SK-N-MC (cell line): ENCODE measurements around the gene KIDINS220.
A peak's percentile ranks its signal among the peaks of the same experiment; 100 is the strongest.

Source experiments
- DNase-seq: peaks from one replicate; pipeline ENCODE4 v3.0.0-alpha.2; 2011; ENCODE audit warnings: low read depth, low spot score
- H3K27ac ChIP-seq: fragments of 200-600 bp; sonication (generic); 2 replicates; pipeline ENCODE4 v1.5.1; 2016; ENCODE audit warnings: mixed run types
- H3K36me3 ChIP-seq: fragments of 200-600 bp; sonication (generic); 2 replicates; pipeline ENCODE4 v1.6.1; 2017; ENCODE audit warnings: antibody characterized with exemption, low read length, mixed read lengths; ENCODE audit not compliant: insufficient read depth
- H3K4me3 ChIP-seq: fragments of 200-600 bp; sonication (generic); 2 replicates; pipeline ENCODE4 v1.5.1; 2016
- H3K9ac ChIP-seq: fragments of 200-600 bp; sonication (generic); 2 replicates; pipeline ENCODE4 v1.8.0; 2017; ENCODE audit warnings: mixed run types, mixed read lengths; ENCODE audit not compliant: insufficient read length
- H3K9me3 ChIP-seq: fragments of 200-600 bp; sonication (generic); 2 replicates; pipeline ENCODE4 v1.6.1; 2017; ENCODE audit warnings: low read depth, mild to moderate bottlenecking, antibody characterized with exemption, low read length, moderate library complexity, mixed read lengths
- EZH2 ChIP-seq: fragments of 200-600 bp; sonication (generic); IDR thresholded peaks from one replicate; pipeline ENCODE4 v1.6.1; 2017; ENCODE audit warnings: antibody characterized with exemption
- FOXP2 ChIP-seq: optimal IDR thresholded peaks from 2 replicates; pipeline ENCODE3; 2011; ENCODE audit warnings: mild to moderate bottlenecking, moderate library complexity; ENCODE audit not compliant: insufficient read depth; ENCODE audit errors: extremely low read length, control extremely low read depth
- POLR2AphosphoS5 ChIP-seq: IDR thresholded peaks from 2 replicates; pipeline ENCODE4 v1.6.1; 2012; ENCODE audit warnings: mild to moderate bottlenecking, low read depth, low read length, borderline replicate concordance

Gene KIDINS220

DNA sequence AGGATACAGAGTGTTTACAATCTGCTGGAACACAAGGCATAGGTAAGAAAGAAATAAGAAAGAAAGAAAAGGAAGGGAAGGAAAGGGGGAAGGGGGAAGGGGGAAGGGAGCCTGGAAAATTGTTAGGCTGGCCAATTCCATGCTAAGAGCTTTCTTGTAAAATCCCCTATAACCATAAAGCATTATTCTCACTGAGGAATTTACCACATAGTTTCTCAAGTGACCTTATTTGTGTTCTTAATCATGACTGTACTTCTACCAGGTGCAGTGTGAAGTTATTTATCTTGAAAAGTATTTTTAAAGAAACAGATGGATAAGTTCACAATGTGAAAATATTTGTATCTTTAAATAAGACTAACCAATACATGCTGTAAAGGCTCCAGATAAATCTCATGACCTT, 39.2 kb upstream of the KIDINS220 start:
- Histone ChIP-seq H3K4me3 (no peak overlapping the region), H3K27ac (no peak overlapping the region), H3K9ac (no peak overlapping the region), H3K36me3 (peaks cover under 1% of the 10 kb centered on the region; the same call in 1 of the 2 replicates), H3K9me3 (no peaks in the 10 kb centered on the region)
- no peak for TF ChIP-seq FOXP2
- TF ChIP-seq EZH2 = no peak
- TF ChIP-seq POLR2AphosphoS5 = no peak
- DNase-seq = no peak

DNA sequence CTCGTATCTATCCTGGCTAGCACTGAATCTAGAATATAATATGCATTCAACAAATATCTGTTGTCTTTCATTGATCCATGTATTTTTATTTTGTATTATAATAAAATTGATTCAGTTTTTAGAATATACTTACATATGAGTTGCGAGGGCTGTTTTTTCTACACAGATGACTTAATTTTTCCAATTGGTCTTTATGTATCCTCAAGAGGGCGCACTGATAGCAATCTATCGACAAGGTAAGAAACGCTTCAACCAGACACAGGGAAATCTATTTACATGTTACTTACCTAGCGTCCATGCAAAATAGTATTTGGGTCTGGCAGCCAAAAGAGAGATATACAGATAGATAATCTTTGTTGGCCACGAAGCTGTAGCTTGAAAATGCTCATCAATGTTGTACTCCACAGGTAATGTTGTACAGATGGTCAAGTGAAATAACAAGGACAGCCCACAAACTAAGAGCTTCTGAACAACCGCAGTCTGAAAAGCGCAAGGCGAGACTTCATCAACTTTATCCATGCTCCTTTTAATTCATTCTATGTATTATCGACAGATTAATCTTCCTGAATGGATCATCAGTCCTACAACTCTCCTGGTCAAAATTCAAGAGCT, 35.5 kb upstream of the KIDINS220 start:
- no peak for TF ChIP-seq EZH2
- no peak for TF ChIP-seq POLR2AphosphoS5
- no peak for TF ChIP-seq FOXP2
- no peak overlapping the region for H3K9ac ChIP-seq

GRCh38 chr2:8870441-8870840, 33.0 kb upstream of the KIDINS220 start:
- H3K27ac ChIP-seq = no peak overlapping the region
- no peak overlapping the region for H3K4me3 ChIP-seq
- no peak for TF ChIP-seq POLR2AphosphoS5
- no peak for TF ChIP-seq FOXP2
- TF ChIP-seq EZH2 = no peak
- no peaks in the 10 kb centered on the region for H3K9me3 ChIP-seq
- no peak overlapping the region for H3K9ac ChIP-seq
- no peak for DNase-seq
- H3K36me3 ChIP-seq = no peaks in the 10 kb centered on the region; the same call in 1 of the 2 replicates

More for the DNA sequence above, 35.5 kb upstream of the KIDINS220 start:
- no peak for DNase-seq
- Histone ChIP-seq H3K27ac (no peak overlapping the region), H3K4me3 (no peak overlapping the region), H3K9me3 (no peaks in the 10 kb centered on the region), H3K36me3 (no peaks in the 10 kb centered on the region; the same call in 1 of the 2 replicates)

DNA sequence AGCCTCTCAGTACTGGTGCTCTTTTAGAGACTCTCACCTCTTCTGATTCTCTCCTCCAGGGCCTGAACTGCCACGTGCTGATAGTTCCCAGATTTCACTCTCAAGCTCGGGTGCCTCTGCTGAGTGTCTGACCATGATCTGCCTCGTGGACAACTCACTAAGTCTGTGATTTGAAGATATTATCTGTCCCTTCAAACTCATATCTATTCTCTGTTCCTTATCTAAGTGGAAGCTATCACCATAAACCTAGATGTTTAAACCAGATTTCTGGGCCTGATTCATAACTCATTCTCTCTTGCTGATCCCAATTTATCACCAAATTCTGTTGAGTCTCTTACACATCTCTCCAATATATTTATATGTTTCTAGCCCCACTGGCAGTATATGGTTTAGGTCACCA, 29.9 kb upstream of the KIDINS220 start:
- DNase-seq = no peak
- TF ChIP-seq FOXP2 = no peak
- no peak for TF ChIP-seq POLR2AphosphoS5
- no peak for TF ChIP-seq EZH2

GRCh38 chr2:8863331-8863953, 26.0 kb upstream of the KIDINS220 start:
- DNase-seq = no peak
- TF ChIP-seq EZH2 (no peak), POLR2AphosphoS5 (no peak), FOXP2 (no peak)
- H3K27ac ChIP-seq = no peak overlapping the region
- H3K36me3 ChIP-seq = no peaks in the 10 kb centered on the region
- no peaks in the 10 kb centered on the region for H3K9me3 ChIP-seq
- H3K4me3 ChIP-seq = no peak overlapping the region
- no peak overlapping the region for H3K9ac ChIP-seq

More for the DNA sequence above, 29.9 kb upstream of the KIDINS220 start:
- no peak overlapping the region for H3K27ac ChIP-seq
- no peak overlapping the region for H3K4me3 ChIP-seq
- no peak overlapping the region for H3K9ac ChIP-seq
- H3K36me3 ChIP-seq = no peaks in the 10 kb centered on the region; the same call in 1 of the 2 replicates
- no peaks in the 10 kb centered on the region for H3K9me3 ChIP-seq

GRCh38 chr2:8862230-8862629, 24.8 kb upstream of the KIDINS220 start:
- TF ChIP-seq POLR2AphosphoS5 = no peak
- TF ChIP-seq FOXP2 = no peak
- TF ChIP-seq EZH2 = no peak
- Histone ChIP-seq H3K9ac (no peak overlapping the region), H3K36me3 (no peaks in the 10 kb centered on the region), H3K9me3 (no peaks in the 10 kb centered on the region), H3K4me3 (no peak overlapping the region), H3K27ac (no peak overlapping the region)
- DNase-seq = no peak

GRCh38 chr2:8861797-8862196, 24.4 kb upstream of the KIDINS220 start:
- Histone ChIP-seq H3K4me3 (no peak overlapping the region), H3K27ac (no peak overlapping the region), H3K9ac (no peak overlapping the region), H3K9me3 (no peaks in the 10 kb centered on the region), H3K36me3 (no peaks in the 10 kb centered on the region)
- DNase-seq = no peak
- no peak for TF ChIP-seq POLR2AphosphoS5

DNA sequence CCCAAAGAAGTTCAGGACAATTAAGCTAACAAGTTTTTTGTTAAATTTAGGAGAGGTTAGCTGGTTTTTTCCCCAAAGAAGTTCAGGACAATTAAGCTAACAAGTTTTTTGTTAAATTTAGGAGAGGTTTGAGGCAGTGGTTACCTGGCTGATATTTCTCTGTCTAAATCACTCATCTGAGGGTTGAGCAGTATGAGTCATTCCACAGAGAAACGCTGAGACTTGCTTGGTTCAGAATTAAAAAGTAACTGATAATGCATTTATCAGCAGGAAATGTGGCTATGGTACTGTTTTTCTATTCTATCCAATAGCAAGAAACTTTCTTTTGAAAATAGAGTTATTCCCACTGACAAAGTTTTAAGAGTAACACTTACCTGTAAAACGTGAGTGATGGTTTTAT, 22.8 kb upstream of the KIDINS220 start:
- Histone ChIP-seq H3K9ac (no peak overlapping the region), H3K9me3 (no peaks in the 10 kb centered on the region), H3K4me3 (no peak overlapping the region), H3K36me3 (no peaks in the 10 kb centered on the region), H3K27ac (no peak overlapping the region)
- DNase-seq = no peak
- no peak for TF ChIP-seq POLR2AphosphoS5

DNA sequence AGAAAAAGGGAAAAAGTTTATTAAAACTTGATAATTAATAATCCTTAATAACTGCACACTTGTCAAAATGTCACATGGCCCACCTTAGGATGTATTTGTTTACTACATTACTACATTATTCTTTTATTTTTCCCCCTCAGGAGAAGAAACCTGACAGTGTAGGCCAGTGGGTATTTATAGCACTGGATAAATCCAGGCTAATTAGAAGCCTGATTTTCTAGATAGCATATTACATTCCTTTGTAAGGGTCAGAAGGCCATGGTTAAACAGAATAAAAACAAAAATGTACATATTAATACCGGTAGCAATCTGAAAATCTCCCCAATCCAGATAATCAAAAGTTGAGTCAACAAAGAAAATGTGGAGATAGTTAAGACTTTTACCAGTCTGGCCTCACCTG, 21.5 kb upstream of the KIDINS220 start:
- no peak overlapping the region for H3K9ac ChIP-seq
- H3K36me3 ChIP-seq = no peaks in the 10 kb centered on the region
- DNase-seq = no peak
- H3K27ac ChIP-seq = peak overlapping the region; percentile 12; the same call in 1 of the 2 replicates
- H3K4me3 ChIP-seq = no peak overlapping the region
- TF ChIP-seq FOXP2 = no peak
- no peak for TF ChIP-seq POLR2AphosphoS5
- no peak for TF ChIP-seq EZH2
- H3K9me3 ChIP-seq = no peaks in the 10 kb centered on the region
